NCI-H526 (cell line): ENCODE data around the gene RBKS.
"Not testable (repeated sequence)": the region's sequence is repeated elsewhere in the genome, so short reads cannot be mapped to it uniquely, and the experiment has no call there.

ENCODE experiments used
- DNase-seq, 2 experiments: peaks; one replicate each; lab custom pipeline; 2025; lab: John Stamatoyannopoulos, UW

Gene RBKS

GRCh38 chr2:27906074-27906473, 15.9 kb upstream of the RBKS start:
- no peak for DNase-seq

- DNase-seq, result no peak
Measured at GRCh38 chr2:27904405-27904665, 14.1 kb upstream of the RBKS start.

GRCh38 chr2:27903649-27904404, 13.6 kb upstream of the RBKS start:
- no peak for DNase-seq

GRCh38 chr2:27903018-27903417, 12.8 kb upstream of the RBKS start:
- DNase-seq, result no peak

- DNase-seq, result no peak
Measured at GRCh38 chr2:27902098-27902497, 11.9 kb upstream of the RBKS start.

GRCh38 chr2:27901234-27901633, 11.0 kb upstream of the RBKS start:
- no peak for DNase-seq

GRCh38 chr2:27897717-27898116, 7.5 kb upstream of the RBKS start:
- no peak for DNase-seq

GRCh38 chr2:27893006-27893405, 2.8 kb upstream of the RBKS start:
- DNase-seq, result no peak

GRCh38 chr2:27891673-27892105, 1.5 kb upstream of the RBKS start:
- no peak for DNase-seq

GRCh38 chr2:27890924-27891672, 911 bp upstream of the RBKS start:
- DNase-seq, result peak; percentile 58 to 70

GRCh38 chr2:27889774-27890145, 427 bp downstream of the RBKS start:
- DNase-seq, result no peak

- DNase-seq, result no peak
Measured at GRCh38 chr2:27888790-27889189, 1.4 kb downstream of the RBKS start.

GRCh38 chr2:27887830-27888229, 2.4 kb downstream of the RBKS start:
- DNase-seq, result no peak

- no peak for DNase-seq
Measured at GRCh38 chr2:27887111-27887510, 3.1 kb downstream of the RBKS start.

- peak in 1 of 2 experiments; percentile 6 for DNase-seq
Measured at GRCh38 chr2:27886322-27886721, 3.9 kb downstream of the RBKS start.

- DNase-seq, result no peak
Measured at GRCh38 chr2:27885661-27886060, 4.5 kb downstream of the RBKS start.

- no peak for DNase-seq
Measured at GRCh38 chr2:27885234-27885633, 5.0 kb downstream of the RBKS start.

GRCh38 chr2:27884601-27885000, 5.6 kb downstream of the RBKS start:
- DNase-seq, result no peak

GRCh38 chr2:27882584-27882922, 7.6 kb downstream of the RBKS start:
- not testable (repeated sequence) for DNase-seq

- not testable (repeated sequence) for DNase-seq
Measured at GRCh38 chr2:27881815-27882583, 8.2 kb downstream of the RBKS start.

GRCh38 chr2:27878825-27879224, 11.4 kb downstream of the RBKS start:
- DNase-seq, result no peak

- DNase-seq, result no peak
Measured at GRCh38 chr2:27875089-27875881, 14.9 kb downstream of the RBKS start.
